22Rv1 (cell line): ENCODE results near the gene TLR3.

ENCODE experiments used
- H3K27ac ChIP-seq: fragments of 450-650 bp; 2 replicates; pipeline ENCODE4 v1.5.1; 2017
- CTCF ChIP-seq: fragments of 450-650 bp; IDR thresholded peaks from 2 replicates; pipeline ENCODE4 v1.5.1; 2017; ENCODE audit warnings: mild to moderate bottlenecking
- ZFX ChIP-seq: fragments of 450-650 bp; IDR thresholded peaks from 2 replicates; pipeline ENCODE4 v1.6.1; 2017; ENCODE audit warnings: antibody characterized with exemption, borderline replicate concordance

TLR3 gene

DNA sequence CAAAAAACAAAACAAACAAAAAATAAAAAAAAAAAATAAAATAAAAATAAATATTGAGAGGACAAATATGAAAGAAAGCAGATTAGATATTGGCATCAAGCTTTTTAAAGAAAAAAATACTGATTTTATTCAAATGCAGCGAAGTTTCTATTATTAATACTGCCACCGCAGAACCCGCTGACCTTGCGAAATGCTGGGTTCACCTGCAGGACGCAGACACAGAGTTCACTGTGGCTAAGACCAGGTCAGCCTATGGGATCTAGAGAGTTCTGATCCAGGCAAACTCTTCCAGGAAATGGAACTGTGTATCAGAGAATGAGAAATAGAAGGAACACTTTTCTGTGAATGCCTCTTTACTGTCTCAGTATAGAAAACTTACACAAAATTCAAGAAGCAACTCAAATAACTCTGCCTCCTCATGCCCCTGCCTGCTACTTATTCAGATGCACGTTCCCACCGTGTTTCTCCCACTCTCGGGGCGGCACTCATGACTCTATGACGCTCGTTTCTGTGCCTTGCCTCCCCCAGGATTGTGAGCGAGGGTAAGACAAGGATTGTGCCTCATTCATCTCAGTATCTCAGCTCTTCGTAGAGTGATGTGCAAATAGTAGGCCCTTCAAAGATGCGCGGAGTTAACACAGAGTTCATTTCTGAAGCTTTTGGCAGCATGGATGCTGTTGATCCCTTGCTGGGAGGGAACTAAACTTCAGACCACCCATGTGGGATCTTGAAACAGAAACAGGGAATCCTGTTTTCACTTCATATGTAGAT is 44.1 kb upstream of the TLR3 start:
- no peak for TF ChIP-seq ZFX
- no peak overlapping the region for H3K27ac ChIP-seq

DNA sequence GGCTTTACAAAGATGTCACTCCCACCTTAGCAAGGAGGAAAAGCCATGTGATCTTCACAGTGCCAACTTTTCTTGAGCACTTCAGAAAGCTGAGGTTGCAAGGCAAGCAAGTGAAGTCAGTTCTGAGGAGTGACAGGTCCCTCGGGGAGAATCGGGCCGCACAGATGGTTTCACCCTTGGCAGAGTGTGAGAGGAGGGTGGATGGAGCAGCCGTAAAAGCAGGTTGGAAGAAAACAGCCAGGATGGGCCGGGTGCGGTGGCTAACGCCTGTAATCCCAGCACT is 43.6 kb upstream of the TLR3 start:
- no peak overlapping the region for H3K27ac ChIP-seq
- TF ChIP-seq ZFX (no peak), CTCF (no peak)

GRCh38 chr4:186027405-186027804 is 41.6 kb upstream of the TLR3 start:
- TF ChIP-seq CTCF = no peak
- no peak for TF ChIP-seq ZFX
- H3K27ac ChIP-seq = no peak overlapping the region

DNA sequence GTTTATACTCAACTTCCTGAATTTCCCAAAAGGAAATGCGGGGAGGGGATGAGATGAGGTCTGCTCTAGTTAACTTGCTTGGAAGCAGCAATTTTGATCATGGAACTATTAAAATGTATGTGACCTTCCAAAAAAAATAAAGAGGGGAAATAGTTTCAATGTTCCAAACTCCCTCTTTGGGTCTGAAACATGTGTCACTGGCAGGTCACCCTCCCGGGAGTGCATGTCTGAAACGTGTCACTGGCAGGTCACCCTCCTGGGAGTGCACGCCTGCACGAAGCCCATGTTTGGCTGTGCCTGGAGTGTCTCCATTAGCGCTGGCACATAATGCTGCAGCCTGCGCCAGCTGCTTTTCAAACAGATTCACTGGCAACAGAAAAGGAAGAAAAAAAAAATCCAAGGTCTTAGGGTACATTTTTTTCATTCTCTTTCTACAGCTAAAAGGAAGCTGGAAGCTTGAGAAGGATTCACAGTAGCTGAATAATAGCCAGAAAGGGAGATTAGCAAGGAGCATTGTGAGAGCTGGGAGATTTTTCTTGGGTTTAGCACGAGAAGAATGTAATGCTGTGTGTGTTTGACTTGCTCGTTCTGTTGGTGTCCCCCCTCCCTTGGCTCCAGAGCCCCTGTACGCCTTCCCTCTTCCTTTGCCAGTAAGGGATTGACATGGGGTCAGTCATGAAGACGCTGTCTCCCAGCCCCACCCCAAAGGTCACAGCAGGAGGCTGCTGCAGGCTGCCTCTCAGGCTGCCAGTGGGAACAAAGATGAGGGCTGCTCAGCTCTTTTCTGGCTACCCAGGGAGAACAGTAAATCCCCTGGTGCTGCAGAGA is 39.2 kb upstream of the TLR3 start:
- no peak overlapping the region for H3K27ac ChIP-seq
- no peak for TF ChIP-seq CTCF
- no peak for TF ChIP-seq ZFX

DNA sequence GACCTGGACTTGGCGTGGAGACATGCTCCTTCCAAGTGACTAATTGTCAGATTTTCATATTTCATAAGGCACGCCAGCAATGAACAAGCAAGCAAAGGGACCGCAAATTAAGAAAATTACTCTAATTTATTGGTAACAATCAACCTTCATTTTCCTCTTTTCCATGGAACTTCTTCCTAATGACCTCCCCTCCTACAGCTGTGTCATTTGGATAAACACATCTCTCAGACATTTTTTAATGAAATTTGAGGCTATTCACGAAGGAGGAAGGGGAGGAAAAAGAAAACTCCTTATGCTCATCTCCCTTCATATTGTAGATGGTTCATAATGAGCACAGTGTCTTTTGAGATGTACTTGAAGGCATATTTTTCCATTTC is 38.6 kb upstream of the TLR3 start:
- TF ChIP-seq CTCF = no peak
- no peak for TF ChIP-seq ZFX
- H3K27ac ChIP-seq = no peak overlapping the region

DNA sequence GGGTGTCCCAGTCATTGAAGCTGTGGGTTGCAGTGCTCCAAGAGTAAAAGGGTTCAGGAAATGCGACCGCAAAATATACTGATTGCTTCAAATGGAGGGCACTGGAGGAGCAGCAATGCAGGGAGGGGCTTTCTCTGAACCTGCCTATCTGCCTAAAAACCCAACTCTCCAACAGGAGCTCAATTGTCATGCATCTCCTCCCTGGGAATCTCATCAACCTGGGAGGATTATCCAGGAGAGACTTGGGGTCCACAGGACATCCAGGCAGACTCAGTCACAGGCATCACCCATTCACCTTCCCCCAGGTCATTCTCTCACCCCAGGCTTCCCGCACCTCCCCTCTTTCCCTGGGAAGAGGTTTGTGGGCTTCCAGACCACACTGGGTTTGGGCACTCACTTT is 38.2 kb upstream of the TLR3 start:
- TF ChIP-seq ZFX (no peak), CTCF (no peak)
- no peak overlapping the region for H3K27ac ChIP-seq

DNA sequence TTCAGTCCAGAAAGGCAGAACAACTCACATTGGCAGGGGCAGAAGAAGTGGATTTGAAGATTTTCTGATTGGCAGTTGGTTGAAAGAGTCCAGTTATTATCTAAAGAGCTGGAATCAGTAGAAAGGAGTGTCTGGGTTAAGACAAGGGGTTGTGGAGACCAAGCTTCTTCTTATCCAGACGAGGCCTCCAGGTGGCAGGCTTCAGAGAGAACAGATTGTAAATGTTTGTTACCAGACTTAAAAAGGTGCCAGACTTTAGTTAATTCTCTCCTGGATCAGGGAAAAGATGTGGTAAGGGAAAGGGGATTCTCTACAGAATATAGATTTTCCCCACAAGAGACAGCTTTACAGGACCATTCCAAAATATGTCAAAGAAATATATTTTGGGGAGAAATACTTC is 36.7 kb upstream of the TLR3 start:
- no peak overlapping the region for H3K27ac ChIP-seq
- TF ChIP-seq CTCF (peak; percentile 18), ZFX (no peak)
